ENCODE data around the gene NGEF. TPM values are rescaled to one million over a fixed set of nuclear protein-coding genes. Genes with fewer than 3 reads are reported as not detected.

Gene NGEF
- total RNA-seq, 6 experiments from 2014 or later, result 16.4 to 20.9 (median 20.2) TPM

- H3K4me3 ChIP-seq, result no peak overlapping the region
- TF ChIP-seq, protein P1, sequence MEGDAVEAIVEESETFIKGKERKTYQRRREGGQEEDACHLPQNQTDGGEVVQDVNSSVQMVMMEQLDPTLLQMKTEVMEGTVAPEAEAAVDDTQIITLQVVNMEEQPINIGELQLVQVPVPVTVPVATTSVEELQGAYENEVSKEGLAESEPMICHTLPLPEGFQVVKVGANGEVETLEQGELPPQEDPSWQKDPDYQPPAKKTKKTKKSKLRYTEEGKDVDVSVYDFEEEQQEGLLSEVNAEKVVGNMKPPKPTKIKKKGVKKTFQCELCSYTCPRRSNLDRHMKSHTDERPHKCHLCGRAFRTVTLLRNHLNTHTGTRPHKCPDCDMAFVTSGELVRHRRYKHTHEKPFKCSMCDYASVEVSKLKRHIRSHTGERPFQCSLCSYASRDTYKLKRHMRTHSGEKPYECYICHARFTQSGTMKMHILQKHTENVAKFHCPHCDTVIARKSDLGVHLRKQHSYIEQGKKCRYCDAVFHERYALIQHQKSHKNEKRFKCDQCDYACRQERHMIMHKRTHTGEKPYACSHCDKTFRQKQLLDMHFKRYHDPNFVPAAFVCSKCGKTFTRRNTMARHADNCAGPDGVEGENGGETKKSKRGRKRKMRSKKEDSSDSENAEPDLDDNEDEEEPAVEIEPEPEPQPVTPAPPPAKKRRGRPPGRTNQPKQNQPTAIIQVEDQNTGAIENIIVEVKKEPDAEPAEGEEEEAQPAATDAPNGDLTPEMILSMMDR (IDR thresholded peaks at IDR 0.05), result no peak
- TF ChIP-seq POLR2A (IDR thresholded peaks at IDR 0.05), result no peak
- no peak overlapping the region for H3K27ac ChIP-seq
- H3K27me3 ChIP-seq, result no peaks in the 10 kb centered on the region
- H3K9me3 ChIP-seq, result no peaks in the 10 kb centered on the region
- 72% methylated on average over 7 of the region's 7 CpGs for WGBS (ENCODE audit: insufficient coverage, low coverage, low lambda C conversion rate, missing lambda C conversion rate)
- DNase-seq (no peak), ATAC-seq (no peak)
- H3K4me1 ChIP-seq, result no peaks in the 10 kb centered on the region
- intact Hi-C loops (cut with DNase I), result no loop called here
- no peaks in the 10 kb centered on the region for H3K36me3 ChIP-seq
These were observed 61.2 kb downstream of the NGEF start for GRCh38 chr2:232951891-232952290.

- intact Hi-C loops (cut with DNase I), result no loop called here
- ATAC-seq (no peak), DNase-seq (no peak)
- no peak overlapping the region for H3K27ac ChIP-seq
- no peak for TF ChIP-seq POLR2A (IDR thresholded peaks at IDR 0.05)
- TF ChIP-seq, protein P1 (IDR thresholded peaks at IDR 0.05), result no peak
- H3K4me1 ChIP-seq, result no peaks in the 10 kb centered on the region
- no peaks in the 10 kb centered on the region for H3K36me3 ChIP-seq
- H3K4me3 ChIP-seq, result no peak overlapping the region
- no peaks in the 10 kb centered on the region for H3K9me3 ChIP-seq
- no peaks in the 10 kb centered on the region for H3K27me3 ChIP-seq
- WGBS (ENCODE audit: insufficient coverage, low coverage, low lambda C conversion rate, missing lambda C conversion rate), result 85% methylated on average over 9 of the region's 11 CpGs
These were observed 61.9 kb downstream of the NGEF start for GRCh38 chr2:232951181-232951580.

DNA sequence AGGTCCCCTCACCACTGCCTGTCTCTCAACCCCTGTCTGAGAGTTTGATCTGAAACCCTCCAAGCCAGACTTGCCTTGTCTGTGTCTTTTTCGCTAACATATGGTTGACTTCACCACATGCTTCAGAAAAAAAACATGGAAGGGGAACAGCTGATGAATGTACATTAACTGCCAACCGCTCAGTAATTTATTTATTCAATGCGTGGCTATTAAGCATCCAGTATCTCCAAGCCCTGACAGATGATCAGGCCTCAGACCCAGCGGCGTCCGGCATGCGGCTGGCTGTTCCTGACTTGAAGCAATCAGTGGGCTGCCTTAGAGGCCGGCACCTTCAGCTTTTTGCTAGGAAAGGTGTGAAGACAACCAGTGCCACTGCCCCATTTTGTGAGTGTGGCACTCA, 62.3 kb downstream of the NGEF start:
- 88% methylated on average over 3 of the region's 8 CpGs for WGBS (ENCODE audit: insufficient coverage, low coverage, low lambda C conversion rate, missing lambda C conversion rate)
- Histone ChIP-seq H3K4me3 (no peak overlapping the region), H3K9me3 (no peaks in the 10 kb centered on the region), H3K4me1 (no peaks in the 10 kb centered on the region), H3K36me3 (no peaks in the 10 kb centered on the region), H3K27ac (no peak overlapping the region), H3K27me3 (no peaks in the 10 kb centered on the region)
- intact Hi-C loops (cut with DNase I), result no loop called here
- DNase-seq (no peak), ATAC-seq (no peak)
- TF ChIP-seq POLR2A (IDR thresholded peaks at IDR 0.05), result no peak
- TF ChIP-seq, protein P1 (IDR thresholded peaks at IDR 0.05), result no peak

DNA sequence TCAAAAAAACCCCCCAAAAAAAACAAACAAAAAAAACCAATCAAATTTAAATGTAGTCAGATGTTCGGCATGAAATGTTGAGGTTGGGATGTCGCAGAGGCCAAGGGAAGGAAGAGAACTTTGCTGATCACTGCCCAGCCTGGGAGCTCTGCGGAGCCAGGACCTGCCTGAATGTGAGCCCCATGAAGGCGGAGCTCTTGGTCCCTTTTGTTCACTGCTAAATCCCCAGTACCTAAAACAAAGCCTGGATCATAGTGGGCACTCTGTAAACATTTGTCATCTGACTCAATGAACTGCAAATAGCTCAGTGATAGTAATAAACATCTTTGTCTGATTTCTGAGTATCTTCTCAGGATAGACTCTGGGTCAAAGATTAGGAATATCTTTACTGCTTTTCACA, 64.0 kb downstream of the NGEF start:
- Histone ChIP-seq H3K4me3 (no peak overlapping the region), H3K9me3 (no peaks in the 10 kb centered on the region), H3K27me3 (no peaks in the 10 kb centered on the region), H3K4me1 (no peaks in the 10 kb centered on the region), H3K27ac (no peak overlapping the region), H3K36me3 (no peaks in the 10 kb centered on the region)
- DNase-seq (no peak), ATAC-seq (no peak)
- no peak for TF ChIP-seq POLR2A (IDR thresholded peaks at IDR 0.05)
- TF ChIP-seq, protein P1 (IDR thresholded peaks at IDR 0.05), result no peak
- intact Hi-C loops (cut with DNase I), result no loop called here
- 80% methylated on average over 4 of the region's 4 CpGs for WGBS (ENCODE audit: insufficient coverage, low coverage, low lambda C conversion rate, missing lambda C conversion rate)

DNA sequence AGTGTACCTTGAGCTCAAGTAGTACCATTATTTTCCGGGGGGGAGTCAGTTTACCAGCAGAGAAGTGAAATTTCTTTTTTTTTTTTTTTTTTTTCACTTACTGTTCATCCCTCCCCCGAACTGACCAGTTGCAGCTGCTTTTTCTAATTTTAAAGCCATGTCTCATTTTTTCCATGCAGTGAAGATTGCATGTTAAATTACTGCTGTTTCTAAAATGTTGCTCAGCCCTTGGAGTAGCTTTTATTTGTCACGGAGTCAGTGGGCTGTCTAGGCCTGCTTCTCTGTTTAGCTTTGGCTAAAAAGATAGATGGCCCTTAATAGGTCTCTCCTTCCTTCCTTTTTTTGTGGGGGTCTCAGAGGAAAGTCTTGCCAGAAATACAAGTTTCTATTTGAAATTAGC, 70.2 kb downstream of the NGEF start:
- DNase-seq, result no peak
- TF ChIP-seq POLR2A (IDR thresholded peaks at IDR 0.05), result no peak
- TF ChIP-seq, protein P1 (IDR thresholded peaks at IDR 0.05), result no peak
- Histone ChIP-seq H3K27ac (no peak overlapping the region), H3K36me3 (no peaks in the 10 kb centered on the region), H3K4me1 (no peaks in the 10 kb centered on the region), H3K4me3 (no peak overlapping the region), H3K27me3 (no peaks in the 10 kb centered on the region), H3K9me3 (no peaks in the 10 kb centered on the region)
- intact Hi-C loops (cut with DNase I), result no loop called here
- WGBS (ENCODE audit: insufficient coverage, low coverage, low lambda C conversion rate, missing lambda C conversion rate), result 69% methylated on average over 3 of the region's 3 CpGs
- ATAC-seq, result no peak
